GM18498 (cell line): ENCODE results near the gene SMIM23.
"Not testable (repeated sequence)": the region's sequence is repeated elsewhere in the genome, so short reads cannot be mapped to it uniquely, and the experiment has no call there.

Experiments
- ATAC-seq: cut with Tn5 transposase; IDR thresholded peaks from one replicate; pipeline ENCODE4 v1.9.1; 2021; ENCODE audit warnings: mild to moderate bottlenecking, moderate library complexity; ENCODE audit not compliant: unreplicated experiment

Gene SMIM23

DNA sequence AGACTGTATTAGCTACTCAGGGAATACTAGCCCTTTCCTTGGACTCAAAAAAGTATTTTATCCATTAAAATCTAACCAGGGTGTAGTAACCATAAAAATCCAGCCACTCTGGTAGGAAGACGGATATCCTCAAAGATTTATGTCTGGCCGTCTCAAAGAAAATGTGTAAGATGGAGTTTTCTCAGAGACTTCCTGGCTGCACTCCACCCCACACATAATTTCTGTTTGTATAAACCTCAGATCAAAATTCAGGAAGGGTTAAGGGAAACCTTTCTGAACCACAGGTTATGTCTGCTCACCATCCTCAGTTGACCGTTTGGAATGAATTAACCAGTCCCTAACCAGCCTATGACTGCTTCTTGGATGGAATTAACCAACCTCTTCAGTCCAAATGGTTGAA, 13.8 kb upstream of the SMIM23 start:
- ATAC-seq: no peak

DNA sequence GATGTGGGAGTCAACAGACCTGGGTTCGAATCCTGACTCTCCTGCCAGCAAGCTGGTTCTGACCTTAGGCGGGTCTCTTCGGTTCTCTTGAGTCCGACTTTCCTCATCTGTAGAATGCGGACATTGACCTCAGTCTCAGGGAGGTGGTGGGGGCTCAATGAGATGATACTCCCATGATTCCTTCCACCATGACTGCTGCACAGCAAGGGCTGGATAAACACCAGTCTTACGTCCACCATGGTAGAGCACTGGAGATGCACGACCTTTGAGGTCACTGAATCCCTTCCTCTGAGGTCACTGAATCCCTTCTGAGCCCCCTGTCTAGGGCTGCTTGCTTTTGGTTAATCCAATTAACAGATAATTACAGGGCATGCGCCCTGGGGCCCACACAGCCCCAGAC, 12.5 kb upstream of the SMIM23 start:
- no peak for ATAC-seq

DNA sequence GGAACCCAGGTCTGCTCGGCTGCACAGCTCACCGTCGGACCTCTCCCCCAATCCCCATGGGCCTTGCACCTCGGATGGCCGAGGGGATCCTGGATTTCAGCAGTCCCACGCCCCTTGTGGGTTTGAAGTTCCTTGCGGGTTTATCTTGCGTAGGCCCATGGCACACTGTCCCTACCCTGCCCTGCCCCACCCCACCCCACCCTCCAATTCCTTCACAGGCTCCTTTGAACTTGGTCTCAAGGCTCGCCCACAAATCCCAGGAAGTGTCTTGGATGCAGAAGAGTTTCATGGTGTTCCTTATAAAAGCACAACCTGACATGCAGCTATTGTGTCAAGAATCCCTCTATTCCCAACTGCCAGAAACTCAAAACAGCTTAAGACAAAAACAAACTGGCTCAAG, 11.2 kb upstream of the SMIM23 start:
- ATAC-seq: no peak

DNA sequence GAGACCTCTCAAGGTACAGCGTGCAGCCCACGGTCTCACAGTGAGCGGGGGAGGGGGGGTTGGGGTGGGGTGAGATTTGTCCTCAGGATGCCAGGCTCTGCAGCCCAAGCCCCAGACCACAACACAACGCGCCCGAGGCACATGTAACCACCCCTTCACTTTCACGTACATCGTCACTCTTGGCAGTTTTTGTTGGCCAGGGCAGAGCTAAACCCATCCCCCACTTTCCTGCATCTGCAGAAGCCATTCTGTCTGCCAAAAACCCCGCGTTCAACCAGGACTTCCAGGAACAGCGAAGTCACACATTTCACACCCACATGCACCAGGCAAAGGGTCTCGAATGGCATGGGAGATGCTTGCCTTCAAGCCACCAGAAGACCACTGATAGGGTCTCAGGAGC, 9.4 kb upstream of the SMIM23 start:
- no peak for ATAC-seq

DNA sequence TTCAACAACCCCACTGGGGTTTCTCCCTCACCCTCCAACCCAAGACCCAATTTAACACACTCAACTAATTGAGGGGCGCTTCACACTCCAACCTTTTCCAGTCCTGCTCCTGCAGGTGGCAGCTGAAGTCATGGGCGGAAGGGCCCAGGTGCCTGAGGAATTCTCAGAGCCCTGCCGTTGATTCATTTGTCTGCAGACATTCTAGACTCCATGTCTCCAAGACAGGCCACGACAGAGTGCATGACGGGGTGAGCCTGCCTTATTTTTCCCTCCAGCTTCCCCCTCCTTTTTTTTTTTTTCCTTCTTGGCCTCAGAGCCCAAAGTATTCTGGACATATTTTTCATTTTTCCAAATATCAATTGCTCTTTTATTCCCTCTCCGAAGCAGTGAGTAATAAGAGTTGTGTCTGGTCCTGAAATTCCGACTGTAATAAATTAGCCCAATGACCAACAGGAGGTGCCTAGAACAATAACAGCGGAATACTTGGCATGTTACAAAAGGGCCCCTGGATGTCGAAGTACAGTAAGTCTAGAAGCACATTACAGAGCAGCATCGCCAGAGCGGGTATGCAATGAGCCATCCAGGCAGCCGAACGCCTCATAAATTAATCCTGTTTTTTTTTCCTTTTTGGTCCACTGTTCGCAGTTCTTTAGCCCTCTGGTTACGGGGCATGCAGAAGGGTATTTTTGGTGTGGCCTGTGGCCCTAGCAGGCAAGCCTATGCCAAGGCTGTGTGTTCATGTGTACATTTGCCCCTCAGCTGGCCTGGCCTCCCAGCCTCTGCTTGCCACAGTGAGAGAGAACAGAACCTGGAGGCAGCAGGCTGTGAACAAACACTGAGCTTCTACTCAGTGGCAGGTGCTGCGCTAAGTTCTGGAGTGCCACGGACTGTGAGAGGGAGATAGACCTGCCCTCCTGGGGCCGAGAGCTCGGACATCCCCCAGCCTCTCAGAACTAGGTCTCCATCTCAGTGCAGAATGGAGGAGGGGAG, 8.6 kb upstream of the SMIM23 start:
- ATAC-seq: no peak

DNA sequence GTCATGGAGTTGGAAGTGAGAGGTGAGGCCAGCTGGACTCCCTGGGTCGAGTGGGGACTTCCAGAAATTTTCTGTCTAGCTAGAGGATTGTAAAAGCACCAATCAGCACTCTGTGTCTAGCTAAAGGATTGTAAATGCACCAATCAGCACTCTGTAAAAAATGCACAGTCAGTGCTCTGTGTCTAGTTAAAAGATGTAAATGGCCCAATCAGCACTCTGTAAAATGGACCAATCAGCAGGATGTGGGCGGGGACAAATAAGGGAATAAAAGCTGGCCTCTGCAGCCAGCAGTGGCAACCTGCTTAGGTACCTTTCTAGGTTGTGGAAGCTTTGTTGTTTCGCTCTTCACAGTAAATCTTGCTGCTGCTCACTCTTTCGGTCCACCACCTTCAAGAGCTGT, 3.9 kb upstream of the SMIM23 start:
- not testable (repeated sequence) for ATAC-seq

DNA sequence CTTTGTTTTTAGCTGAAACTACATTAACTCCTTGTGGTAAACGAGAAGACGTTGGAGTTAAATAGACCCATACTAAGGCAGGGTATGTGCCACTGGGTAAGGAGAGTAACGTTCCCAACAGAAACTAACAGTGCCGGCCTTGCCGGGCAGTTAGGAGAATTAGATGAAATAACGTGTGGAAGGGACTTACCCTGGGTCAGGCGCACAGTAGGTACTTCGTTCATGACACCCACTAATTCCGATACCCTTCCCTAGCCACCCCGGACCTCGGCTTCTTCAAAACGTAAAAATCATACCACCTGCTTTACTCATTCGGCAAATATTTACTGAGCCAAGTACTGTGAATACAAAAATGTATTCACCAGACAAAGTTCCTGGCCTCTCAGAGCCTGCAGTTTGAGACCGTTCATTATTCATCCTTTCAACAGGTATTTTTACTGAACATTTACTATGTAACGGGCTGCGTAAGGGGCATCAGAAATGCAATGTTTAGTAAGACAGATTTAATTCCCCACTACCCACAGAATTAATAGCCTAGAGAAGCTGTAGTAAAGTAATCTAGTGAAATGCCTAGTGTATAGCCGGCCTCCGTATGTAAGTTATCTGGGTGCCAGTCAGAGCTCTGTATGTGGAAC, 3.2 kb upstream of the SMIM23 start:
- ATAC-seq: no peak

DNA sequence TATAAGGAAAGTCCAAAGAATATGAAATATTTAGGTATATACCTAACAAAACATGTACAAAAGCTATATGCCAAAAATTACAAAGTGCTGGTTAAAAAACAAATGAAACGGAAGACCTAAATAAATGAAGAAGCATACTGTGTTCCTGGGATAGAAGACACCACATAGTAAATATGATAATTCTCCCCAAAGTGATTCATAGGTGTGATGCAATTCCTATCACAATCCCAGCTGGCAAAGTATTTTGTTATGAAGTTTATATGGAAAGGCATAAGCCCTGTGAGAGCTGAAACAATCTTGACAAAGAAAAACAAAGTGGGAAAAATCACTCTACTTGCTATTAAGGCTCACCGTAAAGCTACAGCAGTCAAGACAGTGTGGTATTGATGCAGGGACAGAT, 2.6 kb upstream of the SMIM23 start:
- no peak for ATAC-seq

DNA sequence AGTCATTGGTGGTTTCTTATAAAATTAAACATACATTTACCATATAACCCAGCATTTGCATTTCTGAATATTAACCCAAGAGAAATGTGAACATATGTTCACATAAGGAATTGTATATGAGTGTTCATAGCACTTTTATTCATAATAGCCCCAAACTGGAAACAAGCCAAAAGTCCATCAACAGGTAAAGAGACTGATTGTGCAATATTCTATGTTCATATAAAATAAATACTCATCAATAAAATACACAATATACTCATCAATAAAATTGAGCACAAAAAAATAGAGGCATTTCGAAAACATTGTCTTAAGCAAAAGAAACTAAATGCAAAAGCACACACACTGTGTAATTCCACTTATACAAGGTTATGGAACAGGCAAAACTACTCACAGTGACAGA, 3.7 kb downstream of the SMIM23 start:
- ATAC-seq: no peak

DNA sequence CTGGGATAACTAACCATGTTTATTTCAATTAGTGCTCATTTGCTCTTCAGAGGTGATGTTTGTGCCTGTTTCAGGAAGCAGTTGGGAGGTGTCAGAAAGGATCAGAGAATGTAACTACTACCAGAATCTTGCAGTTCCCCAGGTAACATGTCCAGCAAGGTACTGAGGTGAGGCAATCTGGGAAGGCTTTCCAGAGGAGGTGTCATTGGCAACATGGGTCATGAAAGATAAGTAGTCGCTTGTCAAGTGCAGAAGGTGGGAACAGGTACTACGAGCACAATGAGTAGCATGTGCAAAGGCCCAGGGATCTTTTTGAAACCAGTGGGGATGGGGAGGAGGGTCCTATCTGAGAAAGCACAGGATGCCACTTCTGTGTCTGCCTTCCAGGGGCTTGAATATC, 4.8 kb downstream of the SMIM23 start:
- ATAC-seq: no peak

DNA sequence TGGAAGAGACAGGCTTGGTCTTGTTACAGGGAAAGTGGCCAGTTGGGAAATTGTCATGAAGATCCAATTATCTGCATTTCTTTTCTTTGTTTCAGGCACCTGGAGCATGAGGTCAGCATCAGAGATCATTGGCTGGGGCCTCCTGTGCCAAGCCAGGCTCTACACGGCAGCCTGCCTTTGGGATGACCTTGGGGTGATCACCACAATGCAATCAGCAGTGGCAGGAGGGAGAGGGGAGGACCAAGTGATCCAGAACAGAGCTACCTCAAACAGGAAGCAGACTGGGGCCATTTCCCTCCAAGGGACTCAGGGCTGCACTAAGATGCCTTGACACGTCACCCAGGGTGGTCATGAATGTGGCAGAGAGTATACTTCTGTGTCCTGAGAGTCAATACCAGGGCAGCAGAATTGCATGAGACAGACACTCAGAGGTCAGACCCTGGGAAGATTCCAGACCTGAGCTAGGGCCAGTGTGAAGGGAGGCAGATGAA, 8.9 kb downstream of the SMIM23 start:
- no peak for ATAC-seq

DNA sequence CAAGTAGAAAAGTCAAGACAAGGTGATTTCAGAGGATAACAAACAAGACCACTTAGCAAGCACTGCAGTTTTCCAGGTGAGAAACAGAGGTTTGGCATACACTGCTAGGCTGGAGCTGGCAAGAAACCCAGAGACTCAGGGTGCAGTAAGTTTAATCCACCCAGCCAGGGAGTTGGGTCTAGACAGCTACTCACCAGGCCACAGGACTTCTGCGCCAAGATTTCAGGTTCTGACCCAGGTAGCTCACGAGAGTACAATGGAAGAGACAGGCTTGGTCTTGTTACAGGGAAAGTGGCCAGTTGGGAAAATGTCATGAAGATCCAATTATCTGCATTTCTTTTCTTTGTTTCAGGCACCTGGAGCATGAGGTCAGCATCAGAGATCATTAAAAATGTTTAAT, 9.8 kb downstream of the SMIM23 start:
- ATAC-seq: no peak

DNA sequence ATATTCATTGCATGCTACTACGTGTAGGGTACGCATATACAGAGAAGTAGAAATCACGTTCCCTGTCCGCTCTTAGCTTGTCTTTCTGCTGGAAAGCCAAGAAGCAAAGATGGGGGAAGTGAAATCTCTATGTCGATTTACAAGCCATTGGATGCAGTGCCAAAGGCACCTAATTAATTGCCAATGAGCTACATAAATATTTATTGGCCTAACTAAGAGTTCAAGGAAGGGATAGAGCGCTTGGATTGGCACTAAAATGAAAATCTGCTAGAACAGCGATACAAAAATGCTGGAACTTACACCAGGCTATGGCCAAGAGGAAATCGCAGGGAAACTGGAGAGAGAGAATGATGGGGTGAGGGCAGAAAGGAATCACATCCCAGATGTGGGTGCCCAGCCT, 10.8 kb downstream of the SMIM23 start:
- ATAC-seq: no peak

DNA sequence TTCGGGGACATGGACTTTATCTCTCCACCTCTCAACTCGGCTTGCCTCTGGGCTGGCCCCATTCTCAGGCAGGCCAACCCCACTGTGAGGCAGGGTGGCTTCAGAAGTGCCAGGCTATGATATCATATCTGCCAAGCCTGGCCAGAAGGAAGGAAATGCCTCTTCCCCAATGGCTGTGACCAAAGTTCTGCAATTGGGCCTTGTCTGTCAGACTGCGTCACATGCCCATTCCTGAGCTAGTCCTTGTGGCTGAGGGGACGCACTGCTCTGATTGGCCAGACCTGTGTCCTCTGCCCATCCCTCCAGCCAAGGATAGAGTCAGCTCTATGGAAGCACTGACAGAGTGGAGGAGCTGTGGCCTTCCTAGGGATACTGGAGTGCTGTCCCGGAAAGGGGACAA, 11.9 kb downstream of the SMIM23 start:
- ATAC-seq: no peak

DNA sequence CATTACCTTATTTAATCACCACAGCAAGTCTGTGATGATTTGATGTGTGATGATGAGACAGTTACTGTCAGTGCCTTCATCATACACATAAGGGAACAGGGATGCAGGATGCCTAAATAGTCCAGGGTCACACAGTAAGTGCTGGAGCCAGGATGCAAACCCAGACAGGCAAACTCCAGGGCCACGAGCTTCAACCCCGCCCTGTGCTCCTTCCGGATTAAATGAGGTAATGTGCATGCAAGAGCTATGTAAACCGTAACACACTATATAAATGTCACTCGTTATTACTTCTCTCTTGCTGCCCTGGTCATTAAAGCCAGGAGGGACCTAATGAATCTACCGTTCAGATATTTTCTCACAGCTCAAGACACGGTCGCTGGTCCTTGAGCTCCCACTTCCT, 12.8 kb downstream of the SMIM23 start:
- ATAC-seq: no peak

DNA sequence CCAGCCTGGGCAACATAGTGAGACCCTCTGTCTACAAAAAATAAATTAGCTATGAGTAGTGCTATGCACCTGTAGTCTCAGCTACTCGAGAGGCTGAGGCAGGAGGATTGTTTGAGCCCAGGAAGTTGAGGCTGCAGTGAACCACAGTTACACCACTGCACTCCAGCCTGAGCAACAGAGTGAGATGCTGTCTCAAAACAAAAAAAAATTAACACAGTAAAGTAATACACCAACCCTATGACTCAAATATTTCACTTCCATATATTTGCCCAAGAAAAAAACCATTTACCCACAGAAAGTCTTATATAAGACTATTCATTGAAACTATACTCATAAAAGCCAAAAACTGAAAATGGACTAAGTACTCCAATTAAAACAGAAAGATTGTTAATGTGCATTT, 16.2 kb downstream of the SMIM23 start:
- no peak for ATAC-seq

DNA sequence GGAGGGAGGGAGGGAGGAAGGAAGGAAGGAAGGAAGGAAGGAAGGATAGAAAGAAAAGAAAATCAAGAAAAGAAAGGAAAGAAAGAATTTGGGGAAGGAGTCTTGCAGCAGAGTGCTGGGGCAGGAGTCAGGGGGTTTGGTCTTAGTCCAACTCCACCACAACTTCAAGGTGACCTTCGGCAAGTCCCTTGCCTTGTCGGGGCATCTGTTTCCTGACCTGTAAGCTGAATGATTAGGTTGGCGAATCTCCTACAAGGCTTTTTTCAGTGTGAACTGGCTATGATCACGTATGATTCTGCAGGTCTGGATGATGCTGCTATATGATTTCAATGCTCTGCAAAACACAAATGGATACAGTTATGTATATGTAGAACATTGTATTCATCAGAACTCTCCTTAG, 20.1 kb downstream of the SMIM23 start:
- ATAC-seq: no peak

DNA sequence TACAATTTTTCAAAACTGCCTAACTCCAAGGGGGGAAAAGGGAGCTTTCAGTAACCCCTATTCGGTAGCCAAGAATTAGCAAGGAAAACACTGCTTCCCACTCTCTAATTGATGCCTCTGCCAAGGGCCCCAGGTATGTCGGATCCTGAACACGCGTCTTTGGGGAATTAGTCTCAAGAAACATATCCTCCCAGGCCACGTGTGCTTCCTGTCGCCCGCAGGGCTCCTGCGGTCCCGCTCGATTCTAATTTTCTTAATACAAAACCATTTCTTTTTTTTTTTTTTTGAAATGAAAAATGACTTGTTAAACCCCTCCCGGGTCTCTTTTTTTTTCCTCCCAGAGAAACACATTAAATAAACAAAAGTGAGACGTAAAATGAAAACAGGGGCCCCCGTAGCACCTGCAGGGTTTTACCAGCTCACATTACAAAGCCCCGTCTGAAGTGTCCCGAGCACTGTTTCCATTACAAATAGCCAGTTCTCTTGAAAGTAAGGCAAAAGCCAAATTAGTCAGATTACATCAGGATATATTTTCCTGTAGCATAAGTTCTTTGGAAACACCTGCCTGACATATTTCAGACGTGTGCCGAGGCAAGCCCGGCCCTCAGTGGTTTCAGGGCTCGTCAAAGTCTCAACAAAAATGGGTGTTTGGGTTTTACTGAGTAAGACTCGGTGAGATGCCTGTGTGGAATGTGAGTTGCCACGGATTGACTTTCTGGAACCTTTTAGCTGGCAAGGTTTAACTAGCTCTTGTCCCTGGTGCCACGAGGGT, 21.5 kb downstream of the SMIM23 start:
- ATAC-seq: no peak

DNA sequence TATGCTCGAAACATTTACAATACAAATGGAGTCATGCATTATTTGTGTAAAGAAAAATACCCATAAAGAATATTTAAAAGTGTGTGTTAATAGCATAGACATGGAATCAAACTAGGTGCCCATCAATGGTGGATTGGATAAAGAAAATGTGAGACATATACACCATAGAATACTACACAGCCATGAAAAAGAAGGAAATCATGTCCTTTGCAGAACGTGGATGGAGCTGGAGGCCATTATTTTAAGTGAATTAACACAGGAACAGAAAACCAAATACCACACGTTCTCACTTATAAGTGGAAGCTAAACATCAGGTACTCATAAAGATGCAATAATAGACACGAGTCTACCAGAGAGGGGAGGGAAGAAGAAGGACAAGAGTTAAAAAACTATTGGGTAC, 22.8 kb downstream of the SMIM23 start:
- ATAC-seq: no peak

DNA sequence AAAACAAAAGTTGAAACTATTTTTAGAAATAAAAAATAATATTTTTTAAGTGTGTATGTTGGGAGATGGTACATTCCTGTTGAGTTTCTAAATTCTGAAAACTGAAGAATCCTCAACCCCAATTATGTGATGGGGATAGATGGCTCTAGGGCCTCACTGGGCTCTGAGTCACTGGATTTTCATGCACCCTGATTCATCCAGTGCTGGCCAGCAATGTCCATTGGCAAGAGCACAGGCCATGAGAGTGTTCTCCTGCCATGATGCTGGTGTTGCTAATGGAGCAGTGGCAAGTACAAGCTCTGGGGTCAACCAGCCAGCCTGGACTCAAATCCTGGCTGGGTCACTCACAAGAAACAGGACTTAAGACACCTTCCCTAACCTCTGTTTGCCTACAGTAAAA, 23.3 kb downstream of the SMIM23 start:
- no peak for ATAC-seq

DNA sequence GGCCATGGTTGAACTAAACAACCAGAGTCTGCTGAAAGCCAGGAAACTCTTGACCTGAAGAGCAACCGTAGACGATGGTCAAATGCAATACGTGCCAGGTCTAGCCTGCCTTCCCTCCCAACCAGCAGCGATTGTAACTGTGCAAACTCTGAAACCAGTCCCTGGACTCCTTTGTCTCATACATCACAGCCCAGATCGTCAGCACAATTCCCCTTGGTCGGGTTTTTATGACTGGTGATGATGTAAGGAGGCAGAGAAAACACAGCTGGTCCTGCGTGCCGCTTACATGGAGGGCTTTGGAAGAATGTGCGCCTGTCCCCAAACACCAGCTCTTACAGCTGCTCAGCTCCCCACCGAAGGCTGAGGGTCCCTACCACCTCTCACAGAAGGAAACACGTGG, 24.6 kb downstream of the SMIM23 start:
- no peak for ATAC-seq

DNA sequence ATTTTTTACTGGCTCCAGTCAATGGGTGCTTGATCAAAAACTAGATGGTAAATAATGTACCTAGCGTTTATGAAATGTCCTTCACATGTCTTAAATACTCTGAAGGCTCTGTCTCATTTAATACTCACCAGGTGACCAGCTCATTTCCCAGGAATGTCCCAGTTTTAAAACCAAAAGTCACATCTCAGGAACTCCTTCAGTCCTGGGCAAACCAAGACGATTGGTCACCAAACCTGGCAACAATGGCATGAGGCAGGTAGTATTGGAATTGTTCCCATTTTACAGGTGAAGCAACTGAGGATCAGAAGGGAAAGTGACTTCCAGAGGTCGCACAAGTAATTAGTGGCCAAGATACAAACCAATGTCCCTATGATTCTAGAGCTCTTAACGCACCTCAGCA, 27.7 kb downstream of the SMIM23 start:
- ATAC-seq: no peak
